ENCODE data around the gene DNAH6.

Gene DNAH6

GRCh38 chr2:84700006-84700405, 183.7 kb downstream of the DNAH6 start:
- DNase-seq, result no peak

- no peak for DNase-seq
Observed at GRCh38 chr2:84701880-84702279, 185.6 kb downstream of the DNAH6 start.

GRCh38 chr2:84702941-84703340, 186.6 kb downstream of the DNAH6 start:
- DNase-seq, result no peak

DNA sequence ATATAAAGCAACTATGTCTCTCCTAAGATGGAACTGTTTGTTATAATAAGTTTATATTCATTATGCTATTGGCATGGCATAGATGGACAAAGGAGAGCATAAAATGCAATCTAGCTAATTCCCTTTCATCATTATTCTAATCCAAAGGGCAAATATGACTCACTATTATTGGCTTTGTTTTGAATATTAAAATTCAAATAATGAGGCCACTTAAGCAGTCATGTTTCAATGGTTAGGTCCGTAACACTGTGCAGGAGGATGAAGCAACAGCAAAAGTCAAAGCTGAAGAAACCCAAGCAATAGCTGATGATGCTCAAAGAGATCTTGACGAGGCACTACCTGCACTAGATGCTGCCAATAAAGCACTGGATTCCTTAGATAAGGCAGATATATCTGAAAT, 187.5 kb downstream of the DNAH6 start:
- DNase-seq, result no peak

DNA sequence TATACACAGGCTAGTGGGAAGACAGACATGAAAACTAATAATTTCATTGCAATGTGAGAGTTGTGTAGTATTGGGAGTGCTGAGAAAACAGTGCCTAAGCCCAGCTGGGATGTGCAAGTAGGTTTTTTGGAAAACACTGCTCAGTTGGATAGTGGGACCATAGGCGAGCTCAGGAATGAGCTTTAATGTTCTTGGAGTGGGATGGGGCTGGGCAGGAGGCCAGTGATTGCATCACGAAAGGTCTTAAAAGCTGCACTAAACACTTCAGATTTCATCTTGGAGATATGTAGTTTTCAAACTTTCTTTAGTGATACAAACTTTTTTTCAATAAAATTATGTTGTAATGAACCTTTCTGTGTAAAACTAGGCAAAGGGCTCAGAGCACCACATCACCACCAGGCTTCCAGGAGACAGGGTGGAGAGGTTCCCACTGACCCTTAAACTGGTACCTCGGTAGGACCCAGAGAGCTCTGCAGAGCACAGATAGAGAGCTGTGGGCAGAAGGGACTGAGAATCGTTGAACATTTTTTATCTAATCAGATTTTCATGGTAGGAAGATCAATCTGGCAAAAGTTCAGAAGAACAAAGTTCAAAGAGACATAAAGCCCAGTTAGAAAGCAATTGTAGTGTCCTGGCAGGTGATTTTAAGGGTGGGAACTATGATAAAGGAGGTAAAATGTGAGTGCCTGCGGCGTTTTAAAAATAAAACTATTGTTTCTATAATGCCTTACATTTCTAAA, 188.4 kb downstream of the DNAH6 start:
- no peak for DNase-seq

DNA sequence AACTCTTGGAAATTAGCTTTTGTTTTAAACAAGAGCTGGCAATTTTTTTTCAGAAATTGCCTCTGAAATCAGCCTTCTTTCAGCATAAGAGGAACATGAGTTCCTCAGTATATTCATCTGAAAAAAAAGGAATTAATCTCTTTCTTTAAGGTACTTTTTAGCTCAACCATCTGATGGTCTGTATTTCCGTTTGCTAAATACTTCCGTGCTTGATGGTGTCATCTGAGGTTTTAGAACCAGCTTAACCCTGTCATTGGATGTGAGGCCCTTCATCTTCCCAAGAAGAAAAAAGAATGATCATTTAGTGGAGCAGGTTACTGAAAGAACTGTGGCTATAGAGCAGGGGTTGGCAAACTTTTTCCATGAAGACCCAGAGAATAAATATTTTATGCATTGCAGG, 189.6 kb downstream of the DNAH6 start:
- DNase-seq, result no peak

DNA sequence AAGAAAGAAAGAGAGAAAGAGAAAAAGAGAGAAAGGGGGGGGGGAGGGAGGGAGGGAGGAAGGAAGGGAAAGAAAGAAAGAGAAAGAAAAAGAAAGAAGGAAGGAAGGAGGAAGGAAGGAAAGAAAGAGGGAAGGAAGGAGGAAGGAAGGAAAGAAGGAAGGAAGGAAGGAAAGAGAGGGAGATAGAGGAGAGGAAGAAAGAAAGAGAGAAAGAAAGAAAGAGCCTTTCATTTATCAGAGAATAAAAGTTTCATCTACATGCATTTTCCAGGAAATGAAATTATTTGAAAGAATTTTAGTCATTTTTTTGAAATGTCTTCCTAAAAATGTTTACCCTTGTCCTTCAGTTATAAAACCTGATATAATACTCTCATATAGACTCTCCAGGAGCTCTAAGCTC, 192.1 kb downstream of the DNAH6 start:
- no peak for DNase-seq

- DNase-seq, result no peak
Observed at GRCh38 chr2:84711651-84712050, 195.4 kb downstream of the DNAH6 start.

DNA sequence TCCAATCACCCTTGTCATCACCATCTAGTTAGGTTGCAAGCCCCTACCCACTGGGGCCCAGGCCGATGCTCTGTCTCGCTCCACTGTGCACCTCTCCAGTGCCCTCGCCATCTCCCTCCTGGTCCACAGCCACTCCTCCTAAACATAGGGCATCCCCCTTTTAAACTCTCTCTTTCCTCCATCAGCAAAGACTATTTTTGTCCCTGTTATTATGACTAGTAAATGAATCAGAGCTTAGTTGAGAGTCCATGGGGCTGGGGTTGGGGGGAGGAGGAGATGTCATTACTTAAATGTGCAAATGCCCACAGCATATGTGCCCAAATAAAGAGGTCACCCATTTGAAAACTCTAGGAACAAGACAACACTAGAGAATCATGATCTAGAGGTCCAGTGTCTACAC, 197.1 kb downstream of the DNAH6 start:
- DNase-seq, result no peak

DNA sequence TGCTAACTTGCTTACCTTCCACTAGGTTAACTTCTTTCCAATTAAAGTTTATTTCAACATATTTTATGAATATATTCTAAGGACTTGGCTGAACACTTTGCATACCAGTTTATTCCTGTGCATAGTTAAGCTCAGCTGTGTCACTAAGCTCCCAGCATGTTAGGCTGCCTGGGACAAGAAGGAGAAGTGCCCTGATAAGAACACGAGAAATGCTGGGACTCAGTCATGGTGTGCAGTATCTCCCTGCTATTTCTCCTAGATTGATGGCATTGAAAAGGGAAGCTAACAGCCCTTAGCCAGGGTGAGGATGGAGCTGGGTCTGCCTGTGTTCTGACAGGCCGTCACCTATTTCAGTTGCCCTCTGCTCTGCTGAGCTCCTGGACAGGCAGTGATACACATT, 200.3 kb downstream of the DNAH6 start:
- no peak for DNase-seq

GRCh38 chr2:84717302-84717701, 201.0 kb downstream of the DNAH6 start:
- DNase-seq, result no peak

DNA sequence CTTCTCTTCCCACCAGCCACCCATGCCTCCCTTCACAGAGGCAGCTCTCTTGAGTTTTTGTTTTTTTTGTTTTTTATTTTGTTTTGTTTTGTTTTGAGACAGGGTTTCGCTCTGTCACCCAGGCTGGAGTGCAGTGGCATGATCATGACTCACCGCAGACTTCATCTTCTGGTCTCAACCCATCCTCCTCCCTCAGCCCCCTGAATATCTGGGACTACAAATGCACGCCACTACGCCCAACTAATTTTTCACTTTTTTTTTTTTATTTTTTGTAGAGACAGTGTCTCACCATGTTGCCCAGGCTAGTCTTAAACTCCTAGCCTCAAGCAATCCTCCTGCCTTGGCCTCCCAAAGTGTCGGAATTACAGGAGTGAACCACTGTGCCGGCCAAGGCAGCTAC, 203.1 kb downstream of the DNAH6 start:
- peak; percentile 7 for DNase-seq

DNA sequence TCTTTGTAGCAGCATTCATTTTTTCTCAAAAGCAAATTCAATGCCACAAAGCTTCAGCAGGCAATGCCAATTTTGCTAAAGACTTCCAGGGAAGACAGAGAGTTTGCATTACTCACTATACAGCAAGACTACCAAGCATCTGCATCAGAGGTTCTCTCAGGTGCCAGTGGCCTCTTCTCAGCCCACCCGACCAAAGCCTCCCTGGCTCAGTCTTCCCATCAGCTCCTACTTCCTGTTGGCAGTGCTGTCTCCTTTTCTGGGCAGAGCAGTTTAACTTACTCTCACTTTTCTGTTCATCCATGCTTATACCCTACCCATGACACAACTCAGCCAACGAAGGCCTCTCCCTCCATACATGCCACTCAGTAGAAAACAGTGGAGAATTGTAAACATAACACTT, 207.5 kb downstream of the DNAH6 start:
- DNase-seq, result no peak

DNA sequence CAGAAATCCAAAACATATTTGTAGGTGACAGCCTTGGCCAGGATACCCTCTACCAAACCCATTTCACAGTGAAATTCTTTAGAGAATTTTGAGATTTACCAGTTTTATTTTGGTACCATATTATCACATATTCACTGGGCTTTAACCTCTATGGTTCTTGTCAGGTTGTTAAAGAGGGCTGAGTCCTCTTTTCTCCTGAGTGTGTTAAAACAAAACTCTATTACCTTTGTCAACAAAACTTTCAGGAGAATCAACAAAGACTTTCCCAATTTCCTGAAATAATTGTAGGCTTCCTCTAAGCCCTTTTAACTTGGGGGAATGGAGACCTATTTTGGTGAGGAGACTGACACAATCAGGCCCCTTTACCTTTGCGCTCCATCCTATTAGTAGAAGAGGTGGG, 209.4 kb downstream of the DNAH6 start:
- no peak for DNase-seq

DNA sequence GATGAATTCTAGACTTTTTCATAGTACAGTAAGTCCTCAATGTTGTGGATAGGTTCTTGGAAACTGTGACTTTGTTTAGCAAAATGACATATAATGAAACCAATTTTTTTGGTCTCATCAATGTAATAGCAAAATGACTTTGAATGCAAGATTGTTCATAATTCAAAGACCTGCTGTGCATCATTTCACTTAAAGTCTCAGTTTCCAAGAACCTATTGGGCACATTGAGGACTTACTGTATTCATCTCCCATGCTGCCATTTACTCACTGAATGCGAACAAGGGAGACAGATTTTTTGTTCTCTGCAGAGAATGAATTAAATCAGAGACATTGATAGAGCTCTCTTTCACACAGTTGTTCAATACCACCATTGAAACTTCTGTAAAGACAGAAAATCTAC, 211.0 kb downstream of the DNAH6 start:
- no peak for DNase-seq

- no peak for DNase-seq
Observed at GRCh38 chr2:84729224-84729623, 212.9 kb downstream of the DNAH6 start.

DNA sequence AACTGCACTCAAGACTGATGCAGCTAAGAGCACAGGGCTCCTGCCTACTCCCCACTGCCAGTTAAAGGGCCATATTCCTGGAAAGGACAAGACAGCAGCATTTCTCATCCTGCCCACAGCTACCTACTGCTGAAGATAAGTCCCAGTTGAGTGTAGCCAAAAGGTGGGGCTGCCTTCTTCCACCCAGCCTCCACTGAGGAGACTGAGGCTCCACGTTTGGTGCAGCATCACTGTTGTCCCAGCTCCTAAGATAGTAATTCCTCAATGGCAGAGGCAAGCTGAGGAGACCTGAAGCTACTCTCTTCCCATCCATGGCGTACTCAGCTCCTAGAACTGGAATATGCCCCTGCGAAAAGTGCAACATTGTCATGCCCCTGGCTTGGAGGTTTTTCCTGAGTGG, 214.9 kb downstream of the DNAH6 start:
- DNase-seq, result no peak

- no peak for DNase-seq
Observed at GRCh38 chr2:84732897-84733778, 216.8 kb downstream of the DNAH6 start.

- peak; percentile 3 for DNase-seq
Observed at GRCh38 chr2:84735389-84735788, 219.1 kb downstream of the DNAH6 start.

DNA sequence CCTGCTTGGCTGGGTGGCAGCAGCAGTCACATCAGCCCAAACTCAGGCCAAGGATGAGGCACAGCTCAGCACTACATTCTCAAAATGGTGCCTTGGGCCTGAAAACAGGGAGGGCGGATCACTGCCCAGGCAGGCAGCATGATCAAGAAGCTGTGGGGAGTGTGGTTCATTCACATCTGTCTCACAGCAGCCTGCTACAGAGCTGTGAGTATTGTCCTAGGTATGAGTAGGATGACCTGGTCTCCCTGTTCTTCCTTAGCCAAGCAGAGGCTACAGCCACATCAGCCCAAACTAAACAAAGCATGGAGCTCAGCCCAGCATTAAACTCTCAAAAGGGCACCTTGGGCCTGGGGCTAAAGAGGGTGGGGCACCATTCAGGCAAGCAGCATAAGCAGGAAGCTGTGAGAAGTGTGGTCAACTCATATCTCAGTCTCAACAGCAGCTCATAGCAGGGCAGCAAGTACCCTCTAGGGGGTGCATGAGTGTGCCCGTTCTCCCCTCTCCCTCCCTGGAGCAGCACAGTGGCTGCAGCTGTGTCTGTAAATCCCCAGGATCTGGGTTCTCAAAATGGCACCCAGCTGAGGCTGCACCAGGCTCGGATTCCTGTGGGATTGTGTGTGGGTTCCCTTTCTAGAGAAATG, 225.0 kb downstream of the DNAH6 start:
- peak; percentile 67 for DNase-seq

DNA sequence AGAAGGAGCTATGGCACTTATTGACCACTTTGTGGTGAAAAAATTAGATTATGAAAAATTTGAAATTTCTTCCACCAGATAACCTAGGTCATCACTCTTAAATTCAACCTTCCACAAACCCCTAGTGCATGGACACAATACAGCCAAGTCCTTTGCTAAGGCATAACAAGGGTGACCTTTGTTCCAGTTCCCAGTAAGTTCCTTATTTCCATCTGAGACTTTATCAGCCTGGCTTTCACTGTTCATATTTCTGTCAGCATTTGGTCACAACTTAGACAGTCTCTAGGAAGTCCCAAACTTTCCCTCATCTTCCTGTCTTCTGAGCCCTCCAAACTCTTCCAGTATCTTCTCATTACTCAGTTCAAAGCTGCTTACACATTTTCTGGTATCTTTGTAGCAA, 232.0 kb downstream of the DNAH6 start:
- no peak for DNase-seq

DNA sequence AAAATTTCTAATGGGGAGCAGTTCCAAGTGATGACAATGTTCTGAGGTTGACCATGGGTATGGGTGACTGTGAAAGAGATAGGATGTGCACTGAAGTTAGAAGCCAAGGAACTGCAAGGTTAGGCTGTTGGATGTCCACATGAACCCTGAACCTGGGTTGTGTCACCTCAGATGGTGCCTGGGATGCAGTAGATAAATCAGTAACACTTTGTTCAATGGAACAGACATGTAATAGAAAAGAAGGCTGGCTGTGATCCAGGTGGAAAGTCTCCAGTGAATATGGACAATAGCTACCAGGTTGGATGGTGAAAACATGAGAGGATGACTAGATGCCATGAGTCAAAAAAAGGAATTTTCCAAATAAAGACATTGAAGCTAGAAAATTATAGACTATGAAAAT, 233.1 kb downstream of the DNAH6 start:
- no peak for DNase-seq

DNA sequence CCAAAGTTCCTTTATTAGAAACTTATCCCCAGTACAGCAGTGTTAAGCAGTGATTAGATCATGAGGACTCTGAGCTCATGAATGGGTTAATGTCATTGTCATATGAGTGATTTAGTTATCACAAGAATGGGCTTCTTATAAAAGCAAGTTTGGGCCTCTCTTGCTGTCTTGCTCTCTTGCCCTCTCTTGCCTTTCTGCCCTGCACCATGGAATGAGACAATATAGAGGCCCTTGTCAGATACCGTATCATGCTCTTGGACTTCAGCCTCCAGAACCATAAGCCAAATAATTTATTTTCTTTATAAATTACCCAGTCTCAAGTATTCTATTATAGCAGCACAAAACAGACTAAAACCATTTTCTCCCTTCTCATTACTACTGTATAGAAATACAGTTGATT, 238.8 kb downstream of the DNAH6 start:
- DNase-seq, result no peak

GRCh38 chr2:84757648-84758047, 241.3 kb downstream of the DNAH6 start:
- no peak for DNase-seq
